HL-60 (cell line): ENCODE data around the gene KRTAP2-1.
"Not testable (repeated sequence)": the region's sequence is repeated elsewhere in the genome, so short reads cannot be mapped to it uniquely, and the experiment has no call there.

ENCODE experiments used
- DNase-seq, 2 experiments: peaks; one replicate each; pipeline ENCODE4 v3.0.0-alpha.2; 2010 to 2020; ENCODE audit warnings: low read depth in 1 of 2, low spot score in 1 of 2
- H3K27ac ChIP-seq: fragments of 250-450 bp; sonication (Bioruptor Pico); replicated peaks from 2 replicates; pipeline ENCODE4 v1.5.1; 2020; ENCODE audit warnings: mild to moderate bottlenecking, moderate library complexity
- H3K27me3 ChIP-seq: fragments of 250-450 bp; sonication (Bioruptor Pico); 2 replicates; pipeline ENCODE4 v1.5.1; 2021; ENCODE audit warnings: mild to moderate bottlenecking, moderate library complexity; ENCODE audit not compliant: insufficient read depth, poor library complexity, severe bottlenecking
- H3K4me3 ChIP-seq: replicated peaks from 2 replicates; pipeline ENCODE4 v1.5.1; 2011; ENCODE audit warnings: mild to moderate bottlenecking, control low read depth, low read length; ENCODE audit not compliant: insufficient read depth
- CTCF ChIP-seq: IDR thresholded peaks from one replicate; pipeline ENCODE4 v1.5.1; 2011; ENCODE audit warnings: low read length, control low read depth, inconsistent platforms; ENCODE audit not compliant: insufficient read depth
- GABPA ChIP-seq: IDR thresholded peaks from 2 replicates; pipeline ENCODE4 v1.6.1; 2012; ENCODE audit warnings: low read depth
- POLR2AphosphoS5 ChIP-seq: IDR thresholded peaks from 2 replicates; pipeline ENCODE4 v1.6.1; 2012; ENCODE audit warnings: low read depth
- REST ChIP-seq: IDR thresholded peaks from 2 replicates; pipeline ENCODE4 v1.6.1; 2012; ENCODE audit warnings: low read depth; ENCODE audit not compliant: insufficient replicate concordance
- SPI1 ChIP-seq: IDR thresholded peaks from 2 replicates; pipeline ENCODE4 v1.6.1; 2012; ENCODE audit warnings: low read depth, mild to moderate bottlenecking, borderline replicate concordance

Gene KRTAP2-1

GRCh38 chr17:41003926-41004325 is 43.2 kb downstream of the KRTAP2-1 start:
- TF ChIP-seq POLR2AphosphoS5 (no peak), SPI1 (no peak), REST (no peak), CTCF (no peak), GABPA (no peak)
- Histone ChIP-seq H3K4me3 (no peak overlapping the region), H3K27me3 (peaks cover 4% of the 10 kb centered on the region), H3K27ac (no peak overlapping the region)
- no peak for DNase-seq

GRCh38 chr17:41002814-41003213 is 44.3 kb downstream of the KRTAP2-1 start:
- no peak overlapping the region for H3K4me3 ChIP-seq
- peaks cover 4% of the 10 kb centered on the region for H3K27me3 ChIP-seq
- TF ChIP-seq POLR2AphosphoS5 (no peak), CTCF (no peak), REST (no peak), SPI1 (no peak), GABPA (no peak)
- DNase-seq: no peak
- H3K27ac ChIP-seq: no peak overlapping the region

- TF ChIP-seq POLR2AphosphoS5: no peak
- TF ChIP-seq REST: no peak
- no peak for TF ChIP-seq GABPA
- no peak for TF ChIP-seq SPI1
- TF ChIP-seq CTCF: no peak
- H3K27ac ChIP-seq: no peak overlapping the region
- DNase-seq: no peak
- H3K27me3 ChIP-seq: peaks cover 4% of the 10 kb centered on the region
- no peak overlapping the region for H3K4me3 ChIP-seq
Measured at GRCh38 chr17:41001795-41002194, 45.3 kb downstream of the KRTAP2-1 start.

- H3K27ac ChIP-seq, H3K27me3 ChIP-seq, H3K4me3 ChIP-seq, DNase-seq: not testable (repeated sequence)
Measured at GRCh38 chr17:40999563-40999962, 47.6 kb downstream of the KRTAP2-1 start, which contains the start of gene KRTAP3-2. KRTAP3-2 (minus strand) TSS chr17:40999906; CDS start chr17:40999853, 53 bp downstream.
